MG63 (cell line): ENCODE results near the gene HRH2. TPM values are rescaled to one million over a fixed set of nuclear protein-coding genes. Genes with fewer than 3 reads are reported as not detected.
A peak's percentile ranks its signal among the peaks of the same experiment; 100 is the strongest.

Experiments
- DNase-seq: peaks from one replicate; pipeline ENCODE4 v3.0.0-alpha.2; 2020
- H3K27me3 ChIP-seq: fragments of 250-450 bp; sonication (Bioruptor Pico); 2 replicates; pipeline ENCODE4 v1.5.1; 2020; ENCODE audit warnings: mild to moderate bottlenecking, moderate library complexity
- H3K36me3 ChIP-seq: fragments of 250-450 bp; sonication (Bioruptor Pico); 2 replicates; pipeline ENCODE4 v1.5.1; 2020; ENCODE audit warnings: mild to moderate bottlenecking, moderate library complexity
- H3K4me3 ChIP-seq: fragments of 250-450 bp; sonication (Bioruptor Pico); 2 replicates; pipeline ENCODE4 v1.5.1; 2020; ENCODE audit warnings: mild to moderate bottlenecking, moderate library complexity
- H3K9me3 ChIP-seq: fragments of 250-450 bp; sonication (Bioruptor Pico); 2 replicates; pipeline ENCODE4 v1.5.1; 2020; ENCODE audit warnings: mild to moderate bottlenecking, moderate library complexity
- total RNA-seq: library from RNA; depleted of rRNA; stranded (reverse); fragments of >200 nt; shearing (Covaris generic); gene quantifications from 2 replicates; pipeline ENCODE4 v1.2.3, GENCODE V29; 2014; ENCODE audit warnings: low replicate concordance

Gene HRH2
- total RNA-seq, 1 experiment from 2014 or later = not detected

DNA sequence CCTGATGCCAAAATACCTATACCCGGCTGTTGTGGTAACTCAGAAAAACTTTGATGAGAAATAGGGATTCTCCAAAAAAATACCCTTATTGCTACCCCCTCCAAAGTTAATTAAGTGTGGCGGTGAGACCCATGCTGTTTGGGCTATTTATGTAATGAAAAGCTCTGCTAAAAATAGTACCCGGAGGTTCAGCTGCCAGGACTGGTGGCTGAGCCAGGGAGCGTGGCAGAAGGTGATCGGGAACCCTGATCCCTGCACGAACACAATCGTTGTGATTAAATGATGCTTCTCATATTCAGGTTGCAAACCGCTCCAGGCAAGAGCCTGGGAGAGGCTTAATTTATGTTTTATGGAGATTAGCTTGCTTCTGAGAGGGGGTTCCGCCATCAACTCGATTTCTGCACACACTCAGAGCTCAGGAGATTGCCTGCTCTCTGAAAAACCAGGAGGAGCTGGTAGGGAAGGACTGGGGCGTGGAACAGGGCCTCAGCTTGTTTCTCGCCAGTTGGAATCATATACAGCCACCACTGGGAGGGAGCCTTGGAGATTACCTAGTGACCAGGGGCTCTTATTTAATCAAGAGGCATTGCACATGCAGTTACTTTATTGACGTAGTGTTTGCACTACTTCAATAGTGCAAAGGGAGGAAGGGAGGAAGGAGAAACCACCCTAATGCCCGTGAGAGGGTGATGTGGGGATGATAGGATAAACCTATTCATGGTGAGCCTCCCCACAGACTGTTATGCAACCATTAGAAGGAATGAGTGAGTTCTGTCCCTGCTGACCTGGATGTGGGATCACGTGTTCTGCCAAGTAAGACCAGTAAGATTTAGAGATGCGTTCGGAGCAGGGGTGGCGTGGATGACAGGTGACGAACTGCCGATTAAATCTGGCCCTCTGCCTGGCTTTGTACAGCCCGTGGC lies 23.4 kb downstream of the HRH2 start:
- Histone ChIP-seq H3K4me3 (no peak overlapping the region), H3K9me3 (no peaks in the 10 kb centered on the region), H3K36me3 (no peaks in the 10 kb centered on the region), H3K27me3 (peaks cover 57% of the 10 kb centered on the region)
- DNase-seq = no peak

DNA sequence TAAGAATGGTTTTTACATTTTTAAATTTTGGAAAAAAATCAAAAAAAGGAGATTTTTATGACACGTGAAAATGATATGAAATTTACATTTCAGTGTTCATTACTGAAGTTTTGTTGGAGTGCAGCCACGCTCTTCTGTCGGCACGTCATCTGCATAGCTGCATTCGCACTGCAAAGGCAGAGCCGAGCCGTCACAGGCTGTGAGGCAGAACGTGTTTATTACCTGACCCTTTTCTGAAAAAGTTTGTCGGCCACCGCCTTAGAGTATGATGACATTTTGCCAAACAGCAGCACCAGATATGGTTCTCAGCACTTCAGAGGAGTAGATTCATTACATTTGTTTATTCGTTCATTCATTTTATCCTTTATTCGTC lies 24.1 kb downstream of the HRH2 start:
- no peak overlapping the region for H3K4me3 ChIP-seq
- H3K27me3 ChIP-seq = peaks cover 53% of the 10 kb centered on the region
- no peaks in the 10 kb centered on the region for H3K9me3 ChIP-seq
- DNase-seq = no peak
- no peaks in the 10 kb centered on the region for H3K36me3 ChIP-seq

DNA sequence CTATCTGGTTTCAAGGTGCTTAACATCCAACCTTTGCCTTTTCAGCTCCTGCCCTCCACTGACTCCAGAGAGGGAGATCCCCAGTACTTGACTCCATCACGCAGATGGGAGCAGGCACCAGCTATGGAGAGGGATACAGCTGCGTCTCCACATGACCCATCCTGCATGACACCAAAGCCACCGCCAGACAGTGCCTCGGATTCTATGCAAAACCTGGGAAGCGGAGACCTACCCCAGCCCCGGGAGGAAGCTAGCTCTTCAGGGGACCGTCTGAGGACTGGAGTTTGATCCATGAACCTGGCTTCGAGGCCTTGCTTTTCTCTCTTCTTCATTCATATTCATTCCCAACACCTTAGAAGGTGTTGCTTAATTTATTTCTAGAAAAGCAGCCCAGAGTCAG lies 24.8 kb downstream of the HRH2 start:
- Histone ChIP-seq H3K36me3 (no peaks in the 10 kb centered on the region), H3K9me3 (no peaks in the 10 kb centered on the region), H3K4me3 (no peak overlapping the region), H3K27me3 (peaks cover 46% of the 10 kb centered on the region)
- DNase-seq = no peak

DNA sequence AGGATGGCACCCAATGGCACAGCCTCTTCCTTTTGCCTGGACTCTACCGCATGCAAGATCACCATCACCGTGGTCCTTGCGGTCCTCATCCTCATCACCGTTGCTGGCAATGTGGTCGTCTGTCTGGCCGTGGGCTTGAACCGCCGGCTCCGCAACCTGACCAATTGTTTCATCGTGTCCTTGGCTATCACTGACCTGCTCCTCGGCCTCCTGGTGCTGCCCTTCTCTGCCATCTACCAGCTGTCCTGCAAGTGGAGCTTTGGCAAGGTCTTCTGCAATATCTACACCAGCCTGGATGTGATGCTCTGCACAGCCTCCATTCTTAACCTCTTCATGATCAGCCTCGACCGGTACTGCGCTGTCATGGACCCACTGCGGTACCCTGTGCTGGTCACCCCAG lies 25.4 kb downstream of the HRH2 start:
- Histone ChIP-seq H3K27me3 (peaks cover 40% of the 10 kb centered on the region), H3K36me3 (no peaks in the 10 kb centered on the region), H3K9me3 (no peaks in the 10 kb centered on the region), H3K4me3 (no peak overlapping the region)
- DNase-seq = no peak

DNA sequence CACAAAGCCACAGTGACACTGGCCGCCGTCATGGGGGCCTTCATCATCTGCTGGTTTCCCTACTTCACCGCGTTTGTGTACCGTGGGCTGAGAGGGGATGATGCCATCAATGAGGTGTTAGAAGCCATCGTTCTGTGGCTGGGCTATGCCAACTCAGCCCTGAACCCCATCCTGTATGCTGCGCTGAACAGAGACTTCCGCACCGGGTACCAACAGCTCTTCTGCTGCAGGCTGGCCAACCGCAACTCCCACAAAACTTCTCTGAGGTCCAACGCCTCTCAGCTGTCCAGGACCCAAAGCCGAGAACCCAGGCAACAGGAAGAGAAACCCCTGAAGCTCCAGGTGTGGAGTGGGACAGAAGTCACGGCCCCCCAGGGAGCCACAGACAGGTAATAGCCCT lies 26.1 kb downstream of the HRH2 start:
- Histone ChIP-seq H3K36me3 (no peaks in the 10 kb centered on the region), H3K4me3 (no peak overlapping the region), H3K27me3 (peaks cover 33% of the 10 kb centered on the region), H3K9me3 (no peaks in the 10 kb centered on the region)
- DNase-seq = no peak

DNA sequence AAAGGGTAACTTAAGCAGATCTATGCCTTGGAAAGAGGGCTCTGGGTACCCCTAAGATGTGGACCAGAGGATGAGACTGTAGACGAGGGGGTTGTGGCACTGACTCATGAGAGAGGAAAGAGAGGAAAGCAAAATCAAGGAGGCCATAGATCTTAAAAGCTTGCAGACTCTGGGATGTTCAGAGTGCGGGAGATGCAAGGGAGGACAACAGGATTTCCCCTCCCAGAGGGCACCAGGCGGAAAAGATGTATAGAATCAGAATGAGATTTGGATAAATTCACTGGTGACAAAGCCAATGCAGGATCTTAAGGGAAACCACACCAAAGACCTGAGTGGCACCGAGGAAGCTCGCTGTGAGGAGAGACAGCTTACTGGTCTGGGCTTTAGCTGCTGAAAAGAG lies 27.1 kb downstream of the HRH2 start:
- no peaks in the 10 kb centered on the region for H3K36me3 ChIP-seq
- DNase-seq = no peak
- no peaks in the 10 kb centered on the region for H3K9me3 ChIP-seq
- no peak overlapping the region for H3K4me3 ChIP-seq
- H3K27me3 ChIP-seq = peaks cover 24% of the 10 kb centered on the region

DNA sequence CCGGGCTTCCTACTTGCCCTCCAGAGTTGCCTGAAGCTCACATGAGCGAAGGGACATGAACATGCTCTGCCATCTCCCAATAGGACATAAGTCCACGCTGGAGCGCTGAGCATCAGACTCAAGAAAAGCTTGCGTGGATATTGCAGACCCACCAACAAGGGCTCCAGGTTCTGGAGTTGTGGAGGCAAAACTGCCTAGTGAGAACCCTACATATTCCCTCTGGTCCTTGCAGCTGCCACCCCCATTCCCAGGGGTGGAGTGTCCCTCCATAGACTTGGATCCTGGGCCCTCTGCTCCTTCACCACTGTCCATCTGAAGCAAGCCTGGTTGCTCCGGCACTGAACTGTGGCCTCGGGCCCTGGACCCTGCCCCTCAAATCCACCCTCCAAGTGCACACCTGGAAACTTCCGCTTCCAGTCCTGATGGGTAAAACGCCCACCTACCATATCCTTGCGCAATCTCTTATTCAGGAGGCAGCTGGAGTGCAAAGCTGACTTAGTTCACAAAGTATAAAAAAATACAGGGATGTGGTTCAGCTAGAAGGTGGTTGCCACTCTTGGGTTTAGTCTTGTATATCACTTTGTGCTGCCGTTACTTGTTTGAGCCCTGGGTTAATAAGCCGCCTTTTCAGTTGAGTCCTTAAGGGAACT lies 28.0 kb downstream of the HRH2 start:
- H3K27me3 ChIP-seq = peaks cover 17% of the 10 kb centered on the region
- DNase-seq = no peak
- H3K36me3 ChIP-seq = no peaks in the 10 kb centered on the region

DNA sequence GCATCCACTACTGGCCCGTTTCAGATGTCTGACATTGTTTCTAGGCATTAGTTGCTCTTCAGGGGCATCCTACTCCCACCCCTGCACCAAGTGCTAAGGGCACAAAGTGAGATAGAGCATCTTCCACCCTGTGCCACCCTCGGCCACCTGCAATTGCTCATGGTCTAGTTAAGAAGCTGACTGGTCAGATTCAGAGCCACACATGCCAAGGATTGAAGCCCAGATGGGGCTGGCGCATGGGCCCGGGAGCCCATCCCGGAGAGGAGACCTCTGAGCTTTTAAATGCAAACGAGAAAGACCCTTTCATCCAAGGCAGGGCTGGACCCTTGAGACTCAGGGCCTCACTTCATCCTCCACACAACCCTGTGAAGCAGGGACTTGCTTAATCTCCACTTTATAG lies 28.5 kb downstream of the HRH2 start:
- Histone ChIP-seq H3K36me3 (no peaks in the 10 kb centered on the region), H3K27me3 (peaks cover 12% of the 10 kb centered on the region), H3K9me3 (no peaks in the 10 kb centered on the region), H3K4me3 (no peak overlapping the region)
- no peak for DNase-seq

More for the DNA sequence above, 28.0 kb downstream of the HRH2 start:
- Histone ChIP-seq H3K4me3 (no peak overlapping the region), H3K9me3 (no peaks in the 10 kb centered on the region)

DNA sequence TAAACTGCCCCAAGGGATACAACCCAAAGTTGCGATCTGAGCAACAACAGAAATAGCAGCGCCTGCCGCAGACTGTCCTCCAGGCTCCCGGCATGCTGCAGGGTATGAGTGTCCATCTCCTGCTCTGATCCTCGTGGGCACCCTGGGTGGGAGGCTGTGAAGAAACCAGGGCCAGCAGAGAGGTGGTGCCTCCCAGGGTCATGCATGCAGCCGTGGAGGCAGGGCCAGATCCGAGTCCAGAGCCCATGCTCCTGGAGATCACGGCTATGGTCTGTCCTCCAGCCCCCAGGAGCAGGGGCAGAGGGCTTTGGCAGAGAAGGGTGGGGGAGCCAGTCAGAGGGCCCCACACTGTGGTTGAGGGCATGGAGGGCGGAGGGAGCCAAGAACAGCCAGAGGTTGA lies 29.0 kb downstream of the HRH2 start:
- no peak for DNase-seq
- H3K9me3 ChIP-seq = no peaks in the 10 kb centered on the region

DNA sequence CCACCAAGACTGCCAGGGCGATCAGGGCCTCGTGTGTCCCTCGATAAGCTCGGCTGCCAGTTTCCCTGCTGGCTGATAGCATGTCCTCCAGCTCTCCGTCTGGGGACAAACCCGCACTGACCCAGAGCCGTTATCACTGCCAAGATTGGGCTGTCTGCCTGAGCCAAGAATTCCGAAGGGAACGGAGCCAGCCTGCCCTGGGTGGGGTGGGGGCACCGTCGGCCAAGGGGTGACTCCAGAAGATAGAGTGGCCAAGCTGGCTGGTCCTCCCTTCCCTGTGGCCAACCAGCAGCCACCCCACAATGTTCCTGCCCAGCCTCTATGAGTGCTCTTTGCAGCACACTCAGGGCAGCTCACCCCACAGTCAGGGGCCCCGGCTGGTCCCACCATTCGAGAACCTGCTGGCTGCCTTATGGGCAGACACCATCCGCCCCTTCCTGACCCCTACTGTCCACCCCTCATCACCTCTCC lies 29.4 kb downstream of the HRH2 start:
- DNase-seq = peak; percentile 20
- no peaks in the 10 kb centered on the region for H3K36me3 ChIP-seq
- H3K27me3 ChIP-seq = peaks cover 6% of the 10 kb centered on the region; the same call in 1 of the 2 replicates
- H3K9me3 ChIP-seq = no peaks in the 10 kb centered on the region
- H3K4me3 ChIP-seq = no peak overlapping the region

More for the DNA sequence above, 29.0 kb downstream of the HRH2 start:
- H3K4me3 ChIP-seq = no peak overlapping the region
- H3K27me3 ChIP-seq = peaks cover 8% of the 10 kb centered on the region
- H3K36me3 ChIP-seq = no peaks in the 10 kb centered on the region

DNA sequence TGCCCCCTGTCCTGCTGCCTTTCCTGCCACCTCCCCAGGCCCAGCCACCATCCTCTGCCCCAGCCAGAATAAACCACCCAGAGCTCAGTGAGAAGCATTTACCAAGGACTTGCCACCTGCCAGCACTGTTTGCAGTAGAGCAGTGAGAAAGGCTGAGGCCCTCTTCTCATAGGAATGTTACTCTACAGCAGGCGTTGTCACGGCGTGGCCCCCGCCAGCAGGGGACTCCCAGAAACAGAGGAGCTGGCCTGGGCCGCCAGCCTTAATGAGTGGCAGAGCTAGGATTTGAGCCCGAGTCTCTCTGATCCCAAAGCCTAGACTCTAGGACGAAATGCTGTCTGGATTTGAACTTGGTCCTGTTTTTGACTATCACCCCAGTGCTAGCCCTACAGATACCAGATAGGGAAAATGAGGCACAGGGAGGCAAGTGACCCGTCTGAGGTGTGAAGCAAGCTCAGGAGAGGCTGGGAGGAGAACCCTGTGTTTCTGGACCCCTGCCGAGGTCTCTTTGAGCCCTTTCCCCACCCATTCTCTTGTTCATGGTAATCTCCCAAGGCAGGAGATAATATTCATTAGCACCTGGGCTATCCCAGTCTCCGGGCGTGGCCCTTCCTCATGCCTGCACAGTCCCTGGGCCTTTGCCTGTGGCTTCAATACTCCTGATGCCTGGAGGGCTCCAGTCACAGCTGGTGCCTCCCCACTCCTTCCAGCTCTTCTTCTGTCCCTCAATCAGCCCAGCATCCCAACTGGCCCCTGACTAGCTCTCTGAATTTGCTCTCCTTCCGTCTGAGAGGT lies 30.7 kb downstream of the HRH2 start:
- no peak for DNase-seq
- Histone ChIP-seq H3K9me3 (no peaks in the 10 kb centered on the region), H3K27me3 (peaks cover 6% of the 10 kb centered on the region; the same call in 1 of the 2 replicates), H3K4me3 (no peak overlapping the region), H3K36me3 (no peaks in the 10 kb centered on the region)

DNA sequence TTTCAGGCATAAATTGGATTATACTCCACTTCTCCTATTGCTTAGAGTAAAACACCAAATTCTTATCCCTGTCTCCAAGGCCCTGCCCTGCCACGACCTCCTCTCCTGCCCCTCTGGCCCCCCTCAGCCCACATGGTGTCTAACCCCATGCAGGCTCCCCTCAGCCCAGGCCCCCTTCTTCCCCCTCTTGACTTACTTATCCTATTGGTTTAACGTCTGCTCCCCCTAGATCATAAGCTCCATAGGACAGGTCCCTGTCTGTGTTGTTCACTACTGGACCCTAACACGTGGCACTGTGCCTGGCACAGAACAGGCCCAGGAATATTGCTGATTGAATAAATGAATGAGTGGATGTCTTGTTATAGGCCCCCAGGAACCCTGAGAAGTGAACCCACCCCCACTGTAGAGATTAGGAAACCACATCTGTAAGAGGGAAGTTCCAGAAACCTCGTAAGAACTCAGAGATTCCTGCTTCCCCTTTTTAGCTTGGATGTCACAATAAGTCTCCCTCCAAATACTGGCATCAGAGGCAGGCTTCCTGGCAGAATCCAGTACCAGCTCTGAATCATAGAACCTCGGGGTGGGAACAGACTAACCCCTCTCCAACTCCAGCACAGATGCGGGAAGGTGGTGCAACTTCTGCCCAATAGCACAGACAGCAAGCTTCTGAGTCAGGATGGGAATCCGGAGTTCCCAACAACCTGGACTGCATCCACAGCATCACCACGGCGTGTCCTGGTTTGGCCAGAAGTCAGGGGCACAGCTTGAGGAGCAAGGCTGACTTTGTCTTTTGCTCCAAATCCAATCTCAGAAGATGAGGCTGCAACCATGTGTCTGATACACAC lies 31.5 kb downstream of the HRH2 start:
- Histone ChIP-seq H3K4me3 (no peak overlapping the region), H3K9me3 (no peaks in the 10 kb centered on the region), H3K36me3 (no peaks in the 10 kb centered on the region), H3K27me3 (peaks cover 6% of the 10 kb centered on the region; the same call in 1 of the 2 replicates)
- peak; percentile 90 for DNase-seq

DNA sequence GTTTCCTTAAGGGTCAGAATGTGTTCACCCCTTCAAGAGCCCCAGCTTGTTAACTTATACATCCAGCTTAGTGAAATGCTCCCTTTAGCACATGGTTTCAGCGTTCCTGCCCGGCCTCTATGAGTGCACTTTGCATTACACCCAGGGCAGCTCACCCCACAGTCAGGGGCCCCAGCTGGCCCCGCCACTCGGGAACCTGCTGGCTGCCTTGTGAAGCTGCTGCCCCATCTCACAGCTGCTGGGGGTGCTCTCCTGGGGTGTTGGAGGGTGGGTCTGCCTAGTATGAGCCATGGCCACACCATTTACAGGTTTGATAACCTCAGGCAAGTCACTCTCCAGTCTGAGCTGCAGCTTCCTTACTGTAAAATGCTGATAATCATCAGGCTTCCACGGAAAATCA lies 32.2 kb downstream of the HRH2 start:
- H3K27me3 ChIP-seq = peaks cover 6% of the 10 kb centered on the region; the same call in 1 of the 2 replicates
- no peak for DNase-seq
- H3K4me3 ChIP-seq = no peak overlapping the region
- H3K9me3 ChIP-seq = no peaks in the 10 kb centered on the region
- H3K36me3 ChIP-seq = no peaks in the 10 kb centered on the region

DNA sequence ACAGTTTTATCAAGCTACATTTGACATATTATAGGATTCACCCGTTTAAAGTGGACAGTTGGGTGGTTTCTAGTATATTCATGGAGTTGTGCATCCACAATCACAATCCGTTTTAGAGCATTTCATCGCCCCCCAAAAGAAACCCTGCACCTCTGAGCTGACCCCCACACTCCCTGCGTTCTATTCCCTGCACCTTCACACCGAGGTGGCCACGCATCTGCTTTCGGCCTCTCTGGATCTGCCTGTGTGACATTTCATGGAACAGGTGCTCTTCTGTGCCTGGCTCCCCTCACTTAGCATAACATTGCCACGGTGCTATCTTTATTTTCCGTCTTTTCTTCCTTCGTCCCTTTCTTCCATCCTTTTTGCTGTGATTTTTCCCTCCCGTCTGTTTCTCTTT lies 32.7 kb downstream of the HRH2 start:
- Histone ChIP-seq H3K27me3 (peaks cover 4% of the 10 kb centered on the region; the same call in 1 of the 2 replicates), H3K4me3 (no peak overlapping the region), H3K36me3 (no peaks in the 10 kb centered on the region), H3K9me3 (no peaks in the 10 kb centered on the region)
- DNase-seq = no peak

DNA sequence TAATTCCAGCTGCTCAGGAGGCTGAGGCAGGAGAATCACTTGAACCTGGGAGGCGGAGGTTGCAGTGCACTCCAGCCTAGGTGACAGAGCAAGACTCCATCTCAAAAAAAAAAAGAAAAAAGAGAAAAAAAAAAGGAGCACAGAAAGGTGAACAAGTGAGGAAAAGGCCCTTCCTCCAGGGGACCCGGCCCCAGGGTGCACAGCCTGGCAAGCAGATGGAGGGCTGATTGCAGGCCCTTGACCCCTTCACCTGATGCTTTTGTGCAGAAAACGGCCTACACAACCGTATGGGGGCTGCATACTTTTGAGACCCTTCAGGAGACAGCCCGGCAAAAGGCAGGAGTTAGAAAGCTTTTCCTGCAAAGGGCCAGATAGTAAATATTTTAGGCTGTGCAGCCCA lies 33.9 kb downstream of the HRH2 start:
- Histone ChIP-seq H3K9me3 (no peaks in the 10 kb centered on the region), H3K4me3 (no peak overlapping the region), H3K27me3 (no peaks in the 10 kb centered on the region), H3K36me3 (no peaks in the 10 kb centered on the region)
- no peak for DNase-seq
